Natural killer cell (primary cell): ENCODE measurements around the gene ZFP36L1. TPM values are rescaled to one million over a fixed set of nuclear protein-coding genes. Genes with fewer than 3 reads are reported as not detected.

Source experiments
- ATAC-seq, 3 donors: fragments of 150-1000 bp in 2 of 3; fragments of 200-7000 bp in 1 of 3; cut with Tn5 transposase; 1 replicate in 1 of 3; 2 replicates in 2 of 3; pipeline ENCODE4 v1.10.0; 2021; ENCODE audit warnings: mild to moderate bottlenecking in 2 of 3, moderate library complexity in 2 of 3
- DNase-seq, 2 donors: peaks; one replicate each; pipeline versions ENCODE4 v3.0.0 to v3.0.0-alpha.2; 2013 to 2021; ENCODE audit warnings: mixed read lengths in 1 of 2
- H3K27ac ChIP-seq: one replicate; pipeline ENCODE4 v1.5.1; 2013; ENCODE audit warnings: mild to moderate bottlenecking, low read length
- H3K27me3 ChIP-seq: one replicate; pipeline ENCODE4 v1.6.1; 2013; ENCODE audit warnings: low read length; ENCODE audit not compliant: control insufficient read depth, insufficient read depth
- H3K36me3 ChIP-seq: one replicate; pipeline ENCODE4 v1.6.1; 2013; ENCODE audit warnings: low read length; ENCODE audit not compliant: control insufficient read depth, insufficient read depth
- H3K4me1 ChIP-seq: one replicate; pipeline ENCODE4 v1.6.1; 2013; ENCODE audit warnings: low read length; ENCODE audit not compliant: control insufficient read depth, insufficient read depth
- H3K4me3 ChIP-seq: one replicate; pipeline ENCODE4 v1.5.1; 2013; ENCODE audit warnings: low read length
- H3K9me3 ChIP-seq: one replicate; pipeline ENCODE4 v1.6.1; 2013; ENCODE audit warnings: low read length; ENCODE audit not compliant: control insufficient read depth, insufficient read depth
- H3K27ac Mint-ChIP-seq, 2 donors: one replicate each; pipeline ENCODE4 v1.8.0; 2022; ENCODE audit warnings: mild to moderate bottlenecking in 2 of 2, mixed read lengths in 2 of 2, moderate library complexity in 1 of 2
- H3K27me3 Mint-ChIP-seq, 2 donors: one replicate each; pipeline ENCODE4 v1.8.0; 2022; ENCODE audit warnings: low read depth in 2 of 2, mixed read lengths in 2 of 2
- H3K36me3 Mint-ChIP-seq: one replicate; pipeline ENCODE4 v1.8.0; 2022; ENCODE audit warnings: mixed read lengths
- H3K4me1 Mint-ChIP-seq, 2 donors: one replicate each; pipeline ENCODE4 v1.8.0; 2022; ENCODE audit warnings: mixed read lengths in 2 of 2
- H3K4me3 Mint-ChIP-seq: one replicate; pipeline ENCODE4 v1.8.0; 2022; ENCODE audit warnings: mild to moderate bottlenecking, moderate library complexity, mixed read lengths
- H3K9me3 Mint-ChIP-seq, 2 donors: one replicate each; pipeline ENCODE4 v1.8.0; 2022; ENCODE audit warnings: mixed read lengths in 2 of 2
- CTCF ChIP-seq: fragments of 200-600 bp; IDR thresholded peaks from one replicate; pipeline ENCODE4 v1.8.0; 2022; ENCODE audit warnings: antibody characterized with exemption
- WGBS: methylation state at CpG from one replicate; pipeline ENCODE4 v1.1.7; 2013; ENCODE audit warnings: missing lambda C conversion rate; ENCODE audit not compliant: insufficient coverage; 5-methylcytosine and 5-hydroxymethylcytosine counted together
- intact Hi-C: fragments of 100-400 bp; cut with micrococcal nuclease; formaldehyde crosslinking; loops from one replicate; pipeline ENCODE4 v1.14.2; 2022
- total RNA-seq, 4 donors: library from RNA; stranded (reverse); fragments of 120-200 nt in 1 of 4; gene quantifications; one replicate each; pipeline versions ENCODE4 v1.2.3 to v1.2.4, GENCODE V29; 2013 to 2022

ZFP36L1 gene
- total RNA-seq, 3 donors from 2014 or later (not counting 1 experiment from before 2014, with no cell fraction given): 143 to 167 (median 166) TPM

GRCh38 chr14:68788275-68788995 is 4.4 kb downstream of the ZFP36L1 start:
- DNase-seq: peak in 1 of 2 donors; percentile 37
- H3K36me3 ChIP-seq: peaks cover 36% of the 10 kb centered on the region
- Mint-ChIP-seq H3K4me3 (peak overlapping the region; percentile 98), H3K36me3 (peaks cover 28% of the 10 kb centered on the region), H3K27me3 (no peaks in the 10 kb centered on the region), H3K9me3 (no peaks in the 10 kb centered on the region), H3K4me1 (peaks cover 63 to 72% of the 10 kb centered on the region in 2 donors), H3K27ac (peak overlapping the region; percentile 99)
- TF ChIP-seq CTCF: no peak
- WGBS: 13% methylated on average over 6 of the region's 10 CpGs
- H3K4me1 ChIP-seq: peaks cover 57% of the 10 kb centered on the region
- peak overlapping the region; percentile 23 for H3K4me3 ChIP-seq
- H3K27me3 ChIP-seq: no peaks in the 10 kb centered on the region
- ATAC-seq: no peak
- H3K27ac ChIP-seq: peak overlapping the region; percentile 49
- intact Hi-C loops: loop anchor here (1.0 to 10.0 kb wide), 5 partner anchors 8 to 540 kb away; no protein-coding TSS in a partner anchor
- no peaks in the 10 kb centered on the region for H3K9me3 ChIP-seq

GRCh38 chr14:68787092-68787992 is 5.5 kb downstream of the ZFP36L1 start:
- DNase-seq (peak in 1 of 2 donors; percentile 64), ATAC-seq (peak in 2 of 3 donors; percentile 17 to 30)
- Histone ChIP-seq H3K4me1 (peaks cover 64% of the 10 kb centered on the region), H3K9me3 (no peaks in the 10 kb centered on the region), H3K4me3 (no peak overlapping the region), H3K27ac (peak overlapping the region; percentile 45), H3K27me3 (no peaks in the 10 kb centered on the region), H3K36me3 (peaks cover 36% of the 10 kb centered on the region)
- WGBS: 44% methylated on average over 9 of the region's 15 CpGs
- Mint-ChIP-seq H3K4me3 (peak overlapping the region; percentile 98), H3K27ac (peak overlapping the region; percentile 99), H3K27me3 (no peaks in the 10 kb centered on the region), H3K9me3 (no peaks in the 10 kb centered on the region), H3K4me1 (peaks cover 65 to 75% of the 10 kb centered on the region in 2 donors), H3K36me3 (peaks cover 28% of the 10 kb centered on the region)
- no peak for TF ChIP-seq CTCF
- intact Hi-C loops: loop anchor here (10.0 kb wide), 2 partner anchors 323 to 383 kb away; no protein-coding TSS in a partner anchor

- H3K4me3 Mint-ChIP-seq: peak overlapping the region; percentile 98
- Histone ChIP-seq H3K4me3 (no peak overlapping the region), H3K4me1 (peaks cover 71% of the 10 kb centered on the region), H3K27me3 (no peaks in the 10 kb centered on the region), H3K36me3 (peaks cover 36% of the 10 kb centered on the region), H3K9me3 (no peaks in the 10 kb centered on the region), H3K27ac (peak overlapping the region; percentile 38)
- H3K9me3 Mint-ChIP-seq: no peaks in the 10 kb centered on the region
- peaks cover 71 to 79% of the 10 kb centered on the region in 2 donors for H3K4me1 Mint-ChIP-seq
- 86% methylated on average over 6 of the region's 6 CpGs for WGBS
- intact Hi-C loops: loop anchor here (10.0 kb wide), 2 partner anchors 322 to 382 kb away; no protein-coding TSS in a partner anchor
- no peak for DNase-seq
- H3K36me3 Mint-ChIP-seq: peaks cover 28% of the 10 kb centered on the region
- no peak for TF ChIP-seq CTCF
- no peaks in the 10 kb centered on the region for H3K27me3 Mint-ChIP-seq
- ATAC-seq: no peak
- H3K27ac Mint-ChIP-seq: peak overlapping the region; percentile 99
These were observed 6.3 kb downstream of the ZFP36L1 start for GRCh38 chr14:68786491-68787091.
